PC-3 (cell line): Measurements from ENCODE around the gene RMND5B. TPM values are rescaled to one million over a fixed set of nuclear protein-coding genes. Genes with fewer than 3 reads are reported as not detected.

ENCODE experiments used
- ATAC-seq: fragments of 200-7000 bp; cut with Tn5 transposase; 2 replicates; pipeline ENCODE4 v1.9.1; 2020; ENCODE audit warnings: mild to moderate bottlenecking, moderate library complexity
- BruUV-seq: library from RNA; stranded (reverse); fragments of 400-500 nt; replicated peaks from 2 replicates; lab custom pipeline; 2021; lab: Mats Ljungman, UMichigan
- CTCF ChIA-PET: fragments of 300-600 bp; sonication (Branson Sonifier 250); formaldehyde crosslinking; loops from one replicate; lab custom pipeline; 2022; ENCODE audit warnings: antibody characterized with exemption; lab: Charles Lee
- POLR2A ChIA-PET: fragments of 300-600 bp; sonication (Branson Sonifier 250); formaldehyde crosslinking; loops from one replicate; lab custom pipeline; 2022; ENCODE audit warnings: antibody characterized with exemption; ENCODE audit not compliant: unreplicated experiment; lab: Charles Lee
- DNase-seq: peaks from one replicate; pipeline ENCODE4 v3.0.0-alpha.2; 2015
- H2AFZ ChIP-seq: fragments of 300-600 bp; sonication (generic); 2 replicates; pipeline ENCODE4 v1.6.0; 2016; ENCODE audit warnings: antibody characterized with exemption, low read length
- H3F3A ChIP-seq: fragments of 300-600 bp; sonication (generic); one replicate; pipeline ENCODE4 v1.6.0; 2017; ENCODE audit warnings: antibody characterized with exemption, low read length, control low read depth, mild to moderate bottlenecking; ENCODE audit not compliant: unreplicated experiment
- H3K27ac ChIP-seq: fragments of 300-600 bp; sonication (generic); 2 replicates; pipeline ENCODE4 v1.5.1; 2016; ENCODE audit warnings: mild to moderate bottlenecking, low read length
- H3K27me3 ChIP-seq: fragments of 300-600 bp; sonication (generic); 2 replicates; pipeline ENCODE4 v1.6.1; 2016; ENCODE audit warnings: low read length, mixed read lengths
- H3K36me3 ChIP-seq: fragments of 300-600 bp; sonication (generic); 2 replicates; pipeline ENCODE4 v1.6.1; 2016; ENCODE audit warnings: low read depth, mixed run types, low read length, mixed read lengths
- H3K4me1 ChIP-seq: fragments of 300-600 bp; sonication (generic); 2 replicates; pipeline ENCODE4 v1.5.1; 2016; ENCODE audit warnings: low read length; ENCODE audit not compliant: insufficient read depth
- H3K4me2 ChIP-seq: fragments of 300-600 bp; sonication (generic); 2 replicates; pipeline ENCODE4 v1.6.0; 2016; ENCODE audit warnings: low read length
- H3K4me3 ChIP-seq: fragments of 300-600 bp; sonication (generic); 2 replicates; pipeline ENCODE4 v1.5.1; 2016; ENCODE audit warnings: mild to moderate bottlenecking, low read length, mixed read lengths
- H3K79me2 ChIP-seq: fragments of 300-600 bp; sonication (generic); 2 replicates; pipeline ENCODE4 v1.6.1; 2017; ENCODE audit warnings: low read length, mixed read lengths
- H3K9ac ChIP-seq: fragments of 300-600 bp; sonication (generic); 2 replicates; pipeline ENCODE4 v1.6.0; 2016; ENCODE audit warnings: mild to moderate bottlenecking, low read length
- H3K9me2 ChIP-seq: fragments of 300-600 bp; sonication (generic); replicated peaks from 2 replicates; pipeline ENCODE4 v1.6.1; 2016; ENCODE audit warnings: mixed run types, low read length, mixed read lengths
- H3K9me3 ChIP-seq: fragments of 300-600 bp; sonication (generic); 2 replicates; pipeline ENCODE4 v1.6.1; 2016; ENCODE audit warnings: low read length, mixed read lengths
- H4K20me1 ChIP-seq: fragments of 300-600 bp; sonication (generic); 2 replicates; pipeline ENCODE4 v1.6.1; 2016; ENCODE audit warnings: low read length, mixed read lengths
- EZH2 ChIP-seq: fragments of 300-600 bp; sonication (generic); IDR thresholded peaks from one replicate; pipeline ENCODE4 v1.6.1; 2017; ENCODE audit warnings: antibody characterized with exemption, mild to moderate bottlenecking, low read length; ENCODE audit not compliant: unreplicated experiment
- EZH2phosphoT487 ChIP-seq: fragments of 300-600 bp; sonication (generic); IDR thresholded peaks from 2 replicates; pipeline ENCODE4 v1.6.1; 2018; ENCODE audit warnings: mild to moderate bottlenecking, antibody characterized with exemption, low read length, borderline replicate concordance
- intact Hi-C: fragments of 100-400 bp; cut with micrococcal nuclease; formaldehyde crosslinking; loops from 2 replicates; pipeline ENCODE4 v1.9.0; 2023
- total RNA-seq: library from RNA; depleted of rRNA; stranded (reverse); fragments of >200 nt; gene quantifications from 2 replicates; pipeline ENCODE4 v1.2.3, GENCODE V29; 2014
- TF ChIP-seq, protein P1 (sequence below): fragments of 300-600 bp; sonication (generic); conservative IDR thresholded peaks from 2 replicates; pipeline ENCODE4 v1.5.1; 2017; ENCODE audit warnings: antibody characterized with exemption, low read depth, mild to moderate bottlenecking, low read length

RMND5B gene
- total RNA-seq, 1 experiment from 2014 or later = 33.2 TPM

DNA sequence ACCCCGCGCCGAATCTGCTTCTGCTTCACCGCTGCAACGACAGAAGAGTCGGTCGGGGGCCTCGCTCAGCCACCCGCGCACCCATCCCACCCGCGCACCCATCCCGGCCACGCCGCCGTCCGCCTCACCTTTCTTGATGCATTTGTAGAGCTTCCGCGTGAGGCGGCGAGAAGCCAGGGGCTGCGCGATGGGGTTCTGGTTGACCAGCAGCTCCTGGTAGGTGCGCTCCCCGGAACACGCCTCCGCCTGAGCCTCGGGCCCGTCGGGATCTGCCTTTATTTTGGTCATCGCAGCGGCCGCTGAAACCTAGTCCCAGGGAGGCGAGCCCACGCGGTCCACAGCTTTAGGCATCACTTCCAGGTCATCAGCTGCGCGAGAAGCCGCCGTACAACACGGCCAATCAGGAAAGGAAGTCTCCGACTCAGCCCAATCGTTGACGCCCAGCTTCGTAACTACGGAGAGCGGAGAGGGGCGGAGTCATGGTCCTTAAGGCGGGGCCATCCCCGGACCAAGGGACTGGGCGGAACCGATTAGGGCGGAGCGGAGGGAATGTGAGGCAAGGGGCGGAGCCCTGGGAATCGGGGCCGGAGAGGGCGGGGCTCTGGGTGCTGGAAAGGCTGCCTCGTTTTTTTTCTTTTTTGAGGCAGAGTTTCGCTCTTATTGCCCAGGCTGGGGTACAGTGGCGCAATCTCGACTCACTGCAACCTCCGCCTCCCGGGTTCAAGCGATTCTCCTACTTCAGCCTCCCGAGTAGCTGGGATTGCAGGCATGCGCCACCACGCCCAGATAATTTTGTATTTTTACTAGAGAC, 22.9 kb downstream of the RMND5B start, which contains the start of gene NHP2:
TSS of gene NHP2 (minus strand) at position 356 of the 811 bp plus-strand sequence. CDS start at position 288, 68 bp downstream.
- no TSS peak for BruUV-seq
- POLR2A ChIA-PET = interaction anchor here (0.6 kb wide), 1 partner anchor 51 kb away, joined by 3 read pairs; the partner anchor contains the start of gene HNRNPAB
- intact Hi-C loops = loop anchor here (1.0 to 5.0 kb wide), 2 partner anchors 22 to 49 kb away; partner anchors contain the start of genes HNRNPAB and RMND5B

DNA sequence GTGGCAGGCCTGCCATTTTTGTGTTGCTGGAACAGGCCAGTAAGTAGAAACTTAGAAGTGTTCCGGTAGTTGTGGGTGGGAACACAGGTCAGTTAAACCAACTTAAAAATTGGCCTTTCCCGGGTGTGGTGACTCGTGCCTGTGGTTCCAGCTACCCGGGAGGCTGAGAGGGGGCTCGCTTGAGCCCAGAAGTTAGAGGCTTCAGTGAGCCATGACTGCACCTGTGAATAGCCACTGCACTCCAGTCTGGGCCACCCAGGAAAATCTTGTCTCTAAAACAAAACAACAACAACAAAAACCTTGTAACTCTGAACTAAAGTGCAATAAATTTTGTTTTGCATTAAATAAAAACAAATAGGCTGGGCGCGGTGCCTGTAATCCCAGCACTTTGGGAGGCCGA, 24.3 kb downstream of the RMND5B start:
- DNase-seq = no peak
- no peaks in the 10 kb centered on the region for H3K27me3 ChIP-seq
- no peak overlapping the region for H2AFZ ChIP-seq
- no peak overlapping the region for H3K4me2 ChIP-seq
- H3K9ac ChIP-seq = no peak overlapping the region
- POLR2A ChIA-PET = no interaction called here
- H3K4me3 ChIP-seq = no peak overlapping the region
- BruUV-seq = no TSS peak
- no peaks in the 10 kb centered on the region for H3K9me2 ChIP-seq
- no peak for TF ChIP-seq EZH2
- TF ChIP-seq, protein P1, sequence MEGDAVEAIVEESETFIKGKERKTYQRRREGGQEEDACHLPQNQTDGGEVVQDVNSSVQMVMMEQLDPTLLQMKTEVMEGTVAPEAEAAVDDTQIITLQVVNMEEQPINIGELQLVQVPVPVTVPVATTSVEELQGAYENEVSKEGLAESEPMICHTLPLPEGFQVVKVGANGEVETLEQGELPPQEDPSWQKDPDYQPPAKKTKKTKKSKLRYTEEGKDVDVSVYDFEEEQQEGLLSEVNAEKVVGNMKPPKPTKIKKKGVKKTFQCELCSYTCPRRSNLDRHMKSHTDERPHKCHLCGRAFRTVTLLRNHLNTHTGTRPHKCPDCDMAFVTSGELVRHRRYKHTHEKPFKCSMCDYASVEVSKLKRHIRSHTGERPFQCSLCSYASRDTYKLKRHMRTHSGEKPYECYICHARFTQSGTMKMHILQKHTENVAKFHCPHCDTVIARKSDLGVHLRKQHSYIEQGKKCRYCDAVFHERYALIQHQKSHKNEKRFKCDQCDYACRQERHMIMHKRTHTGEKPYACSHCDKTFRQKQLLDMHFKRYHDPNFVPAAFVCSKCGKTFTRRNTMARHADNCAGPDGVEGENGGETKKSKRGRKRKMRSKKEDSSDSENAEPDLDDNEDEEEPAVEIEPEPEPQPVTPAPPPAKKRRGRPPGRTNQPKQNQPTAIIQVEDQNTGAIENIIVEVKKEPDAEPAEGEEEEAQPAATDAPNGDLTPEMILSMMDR = no peak
- TF ChIP-seq EZH2phosphoT487 = no peak
- ATAC-seq = no peak
- H3K79me2 ChIP-seq = peaks cover 21% of the 10 kb centered on the region
- peaks cover 12% of the 10 kb centered on the region for H3K36me3 ChIP-seq
- CTCF ChIA-PET = no interaction called here
- no peaks in the 10 kb centered on the region for H3K9me3 ChIP-seq
- peaks cover 7% of the 10 kb centered on the region; the same call in 1 of the 2 replicates for H3K4me1 ChIP-seq
- H3K27ac ChIP-seq = no peak overlapping the region
- no peaks in the 10 kb centered on the region for H4K20me1 ChIP-seq
- no peaks in the 10 kb centered on the region for H3F3A ChIP-seq
- intact Hi-C loops = no loop called here

More for the DNA sequence above, 22.9 kb downstream of the RMND5B start, which contains the start of gene NHP2:
- H3K9ac ChIP-seq = peak within 1 kb of the TSS; percentile 92
- ATAC-seq = peak; percentile 97
- peak within 1 kb of the TSS; percentile 60 for H2AFZ ChIP-seq
- no peaks in the 10 kb centered on the region for H3K9me2 ChIP-seq
- H3K79me2 ChIP-seq = peaks cover 21% of the 10 kb centered on the region
- no peaks in the 10 kb centered on the region for H3K9me3 ChIP-seq
- CTCF ChIA-PET = interaction anchor here (1.0 to 1.2 kb wide), 2 partner anchors 10 to 78 kb away, joined by 4 to 5 read pairs; no protein-coding TSS in a partner anchor
- H3K27ac ChIP-seq = peak within 1 kb of the TSS; percentile 12; the same call in 1 of the 2 replicates
- peak within 1 kb of the TSS; percentile 92 for H3K4me3 ChIP-seq
- DNase-seq = peak; percentile 99
- H3F3A ChIP-seq = no peaks in the 10 kb centered on the region
- peak within 1 kb of the TSS; percentile 92 for H3K4me2 ChIP-seq
- TF ChIP-seq EZH2 (no peak), EZH2phosphoT487 (no peak)
- TF ChIP-seq, protein P1 = no peak
- H3K4me1 ChIP-seq = peaks cover 7% of the 10 kb centered on the region; the same call in 1 of the 2 replicates
- peaks cover 19% of the 10 kb centered on the region for H3K36me3 ChIP-seq
- H4K20me1 ChIP-seq = no peaks in the 10 kb centered on the region
- H3K27me3 ChIP-seq = no peaks in the 10 kb centered on the region
